OCI-LY3 (cell line): ENCODE measurements around the gene ZBTB45.

Experiments used
- CTCF ChIP-seq: fragments of 200-600, 300-600 bp; sonication (generic); IDR thresholded peaks from 2 replicates; pipeline ENCODE4 v1.5.1; 2014; ENCODE audit warnings: antibody characterized with exemption, low read length, low read depth
- EZH2phosphoT487 ChIP-seq: fragments of 200-600 bp; shearing (Covaris generic); IDR thresholded peaks from 2 replicates; pipeline ENCODE4 v1.6.1; 2018; ENCODE audit warnings: antibody characterized with exemption, mixed run types, low read depth

GRCh38 chr19:58500242-58500641 is 19.4 kb downstream of the ZBTB45 start:
- TF ChIP-seq CTCF, result no peak
- no peak for TF ChIP-seq EZH2phosphoT487
